K562 (cell line): Measurements from ENCODE around the gene PAM. TPM values are rescaled to one million over a fixed set of nuclear protein-coding genes. Genes with fewer than 3 reads are reported as not detected.

Experiments used
- ATAC-seq: fragments of 200-7000 bp; cut with Tn5 transposase; 3 replicates; pipeline ENCODE4 v1.9.1; 2020; ENCODE audit warnings: moderate library complexity
- BruUV-seq: library from RNA; stranded (reverse); fragments of 400-500 nt; replicated peaks from 2 replicates; lab custom pipeline; 2021; lab: Mats Ljungman, UMichigan
- CTCF ChIA-PET: fragments of 300-600 bp; formaldehyde crosslinking; extraction: SDS; loops from one replicate; lab custom pipeline; 2021; ENCODE audit warnings: low intra/inter-chr PET ratio; lab: Yijun Ruan, JAX
- POLR2A ChIA-PET: fragments of 300-600, 350-650 bp; sonication (Branson Sonifier 250); formaldehyde crosslinking; extraction: SDS; loops from one replicate; lab custom pipeline; 2021; ENCODE audit warnings: antibody characterized with exemption, inconsistent platforms; lab: Yijun Ruan, JAX
- DNase-seq, 4 experiments: peaks; one replicate each; pipeline versions ENCODE4 v3.0.0 to v3.0.0-alpha.2; 2011 to 2018; ENCODE audit warnings: low spot score in 3 of 4, mixed read lengths in 3 of 4; ENCODE audit errors: extremely low read depth in 1 of 4
- FAIRE-seq: peaks from 2 replicates; lab custom pipeline; 2011; peaks lifted over from hg19 to GRCh38; lab: Jason Lieb, UNC
- H2AFZ ChIP-seq: 2 replicates; pipeline ENCODE4 v1.6.0; 2011; ENCODE audit warnings: low read depth, low read length, control low read depth, inconsistent platforms
- H3K27ac ChIP-seq: fragments of 200-600 bp; 3 replicates; pipeline ENCODE4 v1.8.0; 2011; ENCODE audit warnings: low read depth, mild to moderate bottlenecking, control low read depth, inconsistent platforms, low read length, moderate library complexity, mixed read lengths; ENCODE audit errors: extremely low read depth
- H3K27me3 ChIP-seq, 2 experiments: fragments of 300-600 bp in 1 of 2; 2 replicates in 1 of 2; 3 replicates in 1 of 2; pipeline versions ENCODE4 v1.6.0 to v1.8.0; 2011; ENCODE audit warnings: inconsistent platforms in 2 of 2, low read length in 2 of 2, mild to moderate bottlenecking in 1 of 2, mixed read lengths in 1 of 2, moderate library complexity in 1 of 2; ENCODE audit not compliant: control insufficient read depth in 2 of 2, insufficient read depth in 2 of 2
- H3K36me3 ChIP-seq: fragments of 300-600 bp; 3 replicates; pipeline ENCODE4 v1.8.0; 2011; ENCODE audit warnings: mild to moderate bottlenecking, low read length, inconsistent platforms; ENCODE audit not compliant: control insufficient read depth, insufficient read depth
- H3K4me1 ChIP-seq, 2 experiments: fragments of 200-600 bp in 1 of 2; replicated peaks in 1 of 2; 2 replicates in 1 of 2; 3 replicates in 1 of 2; pipeline versions ENCODE4 v1.5.1 to v1.8.0; 2011; ENCODE audit warnings: inconsistent platforms in 2 of 2, low read length in 2 of 2, mild to moderate bottlenecking in 1 of 2, mixed read lengths in 1 of 2, moderate library complexity in 1 of 2; ENCODE audit not compliant: control insufficient read depth in 2 of 2, insufficient read depth in 2 of 2
- H3K4me2 ChIP-seq: 2 replicates; pipeline ENCODE4 v1.6.1; 2011; ENCODE audit warnings: low read length, control low read depth, inconsistent platforms, mixed read lengths; ENCODE audit not compliant: insufficient read depth
- H3K4me3 ChIP-seq: fragments of 200-600 bp; sonication (generic), shearing (Covaris generic); 2 replicates; pipeline ENCODE4 v1.5.1; 2016; ENCODE audit warnings: control low read depth, inconsistent platforms
- H3K79me2 ChIP-seq: fragments of 200-600 bp; 3 replicates; pipeline ENCODE4 v1.8.0; 2011; ENCODE audit warnings: low read length, inconsistent platforms; ENCODE audit not compliant: control insufficient read depth, insufficient read depth
- H3K9ac ChIP-seq, 2 experiments: 2 replicates each; pipeline versions ENCODE4 v1.6.0 to v1.6.1; 2011; ENCODE audit warnings: low read depth in 2 of 2, low read length in 2 of 2, control low read depth in 1 of 2, inconsistent platforms in 1 of 2, mild to moderate bottlenecking in 1 of 2, mixed read lengths in 1 of 2; ENCODE audit not compliant: insufficient read depth in 1 of 2
- H3K9me1 ChIP-seq: one replicate; pipeline ENCODE4 v1.6.0; 2011; ENCODE audit warnings: inconsistent platforms, mild to moderate bottlenecking, low read length, moderate library complexity; ENCODE audit not compliant: control insufficient read depth, insufficient read depth
- H3K9me3 ChIP-seq: replicated peaks from 2 replicates; pipeline ENCODE4 v1.5.1; 2011; ENCODE audit warnings: low read depth, low read length, inconsistent platforms; ENCODE audit not compliant: control insufficient read depth, insufficient read depth
- H4K20me1 ChIP-seq: replicated peaks from 2 replicates; pipeline ENCODE4 v1.6.1; 2011; ENCODE audit warnings: low read length, inconsistent platforms, mixed read lengths; ENCODE audit not compliant: control insufficient read depth, insufficient read depth
- E2F3 ChIP-seq: fragments of 250-450 bp; sonication (Bioruptor Pico); IDR thresholded peaks from 2 replicates; pipeline ENCODE4 v1.4.0; 2020; ENCODE audit warnings: mild to moderate bottlenecking
- EZH2 ChIP-seq: IDR thresholded peaks from 2 replicates; pipeline ENCODE4 v1.6.1; 2012; ENCODE audit warnings: low read depth, mild to moderate bottlenecking, inconsistent platforms, low read length, borderline replicate concordance
- LCOR ChIP-seq: sonication (generic); formaldehyde crosslinking; IDR thresholded peaks from 2 replicates; pipeline ENCODE4 v1.8.0; 2022; ENCODE audit warnings: mild to moderate bottlenecking, missing genetic modification reagents
- MTF1 ChIP-seq: fragments of 250-450 bp; sonication (Bioruptor Pico); IDR thresholded peaks from 2 replicates; pipeline ENCODE4 v1.9.0; 2021; ENCODE audit warnings: moderate library complexity, mild to moderate bottlenecking, inconsistent platforms, borderline replicate concordance
- NCOA4 ChIP-seq: fragments of 450-650 bp; IDR thresholded peaks from 2 replicates; pipeline ENCODE4 v1.6.1; 2018; ENCODE audit warnings: mild to moderate bottlenecking; ENCODE audit not compliant: partially characterized antibody
- NONO ChIP-seq, 2 experiments: fragments of 200-400 bp in 1 of 2; fragments of 450-650 bp in 1 of 2; formaldehyde crosslinking in 1 of 2; IDR thresholded peaks; 2 replicates each; pipeline ENCODE4 v1.6.1; 2017; ENCODE audit warnings: low read depth in 2 of 2, mild to moderate bottlenecking in 2 of 2, moderate library complexity in 2 of 2, low read length in 1 of 2
- PHTF2 ChIP-seq: fragments of 250-450 bp; sonication (Bioruptor Pico); IDR thresholded peaks from 2 replicates; pipeline ENCODE4 v1.5.0; 2021; ENCODE audit warnings: mild to moderate bottlenecking
- RBM34 ChIP-seq: fragments of 200-400 bp; formaldehyde crosslinking; IDR thresholded peaks from 2 replicates; pipeline ENCODE4 v1.6.1; 2018; ENCODE audit warnings: low read length, borderline replicate concordance; ENCODE audit not compliant: insufficient read depth
- SRSF3 ChIP-seq: fragments of 200-400 bp; formaldehyde crosslinking; IDR thresholded peaks from 2 replicates; pipeline ENCODE4 v1.6.1; 2016; ENCODE audit warnings: mild to moderate bottlenecking, low read length, moderate library complexity; ENCODE audit not compliant: insufficient read depth
- ZBED1 ChIP-seq: IDR thresholded peaks from 2 replicates; pipeline ENCODE4 v1.6.1; 2014
- ZNF668 ChIP-seq: fragments of 250-450 bp; sonication (Bioruptor Pico); IDR thresholded peaks from 2 replicates; pipeline ENCODE4 v1.8.0; 2022; ENCODE audit warnings: mild to moderate bottlenecking, inconsistent platforms
- WGBS: fragments of 100-300 bp; shearing (Covaris generic); methylation state at CpG from one replicate; pipeline ENCODE4 v1.1.6; 2016; ENCODE audit warnings: low coverage, mixed read lengths; ENCODE audit not compliant: insufficient coverage; ENCODE audit errors: missing lambda C conversion rate; 5-methylcytosine and 5-hydroxymethylcytosine counted together
- in situ Hi-C: fragments of 300-500 bp; cut with MboI; formaldehyde crosslinking; loops from 4 replicates; pipeline ENCODE4 v1.15.0; 2018; ENCODE audit warnings: inconsistent platforms, mixed read lengths
- intact Hi-C: fragments of 100-400 bp; cut with micrococcal nuclease; formaldehyde crosslinking; loops from 2 replicates; pipeline ENCODE4 v1.14.2; 2022
- polyA plus RNA-seq, 8 experiments: library from polyadenylated mRNA; depleted of rRNA in 4 of 8; stranded (reverse) in 5 of 8; unstranded in 3 of 8; fragments of >200 nt; fragmentation: Nextera tagmentation in 2 of 8; fragmentation: Illumina TruSeq in 1 of 8; extraction: Ambion mirVana in 2 of 8; extraction: Trizol in 1 of 8; gene quantifications; 2 replicates each; pipeline versions ENCODE4 v1.2.1 to v1.2.3, GENCODE V29; 2011 to 2014; ENCODE audit warnings: inconsistent platforms in 1 of 8, missing spikeins in 1 of 8
- total RNA-seq, 7 experiments: library from RNA; depleted of rRNA in 6 of 7; stranded (reverse); fragments of >200 nt in 6 of 7; fragmentation: Illumina TruSeq in 2 of 7; extraction: Trizol in 2 of 7; gene quantifications; 2 replicates each; pipeline versions ENCODE4 v1.2.1 to v1.2.3, GENCODE V29; 2011 to 2021; ENCODE audit warnings: low replicate concordance in 1 of 7
- TF ChIP-seq, protein P1 (sequence below): sonication (generic); formaldehyde crosslinking; IDR thresholded peaks from 2 replicates; pipeline ENCODE4 v1.8.0; 2022; ENCODE audit warnings: mild to moderate bottlenecking, missing genetic modification reagents, borderline replicate concordance
- TF ChIP-seq, protein P2 (sequence below): sonication (generic); formaldehyde crosslinking; IDR thresholded peaks from 2 replicates; pipeline ENCODE4 v1.5.0; 2020; ENCODE audit warnings: missing genetic modification reagents
- TF ChIP-seq, protein P3 (sequence below): IDR thresholded peaks from 2 replicates; pipeline ENCODE4 v1.6.1; 2012; ENCODE audit warnings: low read depth, low read length, improper control_type of control experiment, borderline replicate concordance

PAM gene
- total and polyA plus RNA-seq, 9 of the 15 experiments (the other 6 are each of a cell fraction or from before 2014, with no cell fraction given): 0.39 to 3.1 (median 0.77) TPM

DNA sequence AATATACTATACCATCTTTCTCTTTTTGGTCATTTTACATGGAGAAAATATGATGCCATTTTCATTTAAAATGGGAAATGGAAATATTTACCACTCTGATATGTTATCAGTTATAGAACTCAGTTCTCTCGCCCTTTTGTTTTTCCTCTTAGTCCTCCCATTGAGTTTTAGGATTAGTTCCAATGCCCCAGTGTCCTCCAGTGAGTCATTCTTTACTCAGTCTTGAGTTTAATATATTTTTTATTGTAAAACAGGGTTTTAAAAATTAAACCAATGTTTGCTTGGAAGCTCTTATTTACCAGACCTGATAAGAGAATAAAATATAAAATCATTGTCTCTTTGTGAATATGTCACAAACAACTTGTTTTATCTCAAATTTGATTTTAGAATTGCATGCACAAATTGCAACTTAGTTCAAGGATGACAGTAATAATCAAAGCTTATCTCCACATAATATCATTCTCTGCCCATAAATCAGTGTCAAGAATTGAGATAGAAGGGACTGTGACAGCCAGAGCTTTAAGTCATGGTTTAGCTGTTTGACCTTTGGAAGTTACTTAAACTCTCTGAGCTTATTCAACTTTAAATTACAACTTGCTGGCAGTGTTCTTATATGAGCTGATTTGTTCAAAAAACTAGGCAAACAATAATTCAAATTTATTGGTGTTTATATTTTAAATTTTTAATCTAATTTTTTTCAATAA lies 166.4 kb downstream of the PAM start (continued):
- TF ChIP-seq, protein P1, sequence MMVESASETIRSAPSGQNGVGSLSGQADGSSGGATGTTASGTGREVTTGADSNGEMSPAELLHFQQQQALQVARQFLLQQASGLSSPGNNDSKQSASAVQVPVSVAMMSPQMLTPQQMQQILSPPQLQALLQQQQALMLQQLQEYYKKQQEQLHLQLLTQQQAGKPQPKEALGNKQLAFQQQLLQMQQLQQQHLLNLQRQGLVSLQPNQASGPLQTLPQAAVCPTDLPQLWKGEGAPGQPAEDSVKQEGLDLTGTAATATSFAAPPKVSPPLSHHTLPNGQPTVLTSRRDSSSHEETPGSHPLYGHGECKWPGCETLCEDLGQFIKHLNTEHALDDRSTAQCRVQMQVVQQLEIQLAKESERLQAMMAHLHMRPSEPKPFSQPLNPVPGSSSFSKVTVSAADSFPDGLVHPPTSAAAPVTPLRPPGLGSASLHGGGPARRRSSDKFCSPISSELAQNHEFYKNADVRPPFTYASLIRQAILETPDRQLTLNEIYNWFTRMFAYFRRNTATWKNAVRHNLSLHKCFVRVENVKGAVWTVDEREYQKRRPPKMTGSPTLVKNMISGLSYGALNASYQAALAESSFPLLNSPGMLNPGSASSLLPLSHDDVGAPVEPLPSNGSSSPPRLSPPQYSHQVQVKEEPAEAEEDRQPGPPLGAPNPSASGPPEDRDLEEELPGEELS (CRISPR knock-in tag): no peak
- TF ChIP-seq NCOA4: no peak
- TF ChIP-seq ZBED1: no peak
- TF ChIP-seq, protein P2, sequence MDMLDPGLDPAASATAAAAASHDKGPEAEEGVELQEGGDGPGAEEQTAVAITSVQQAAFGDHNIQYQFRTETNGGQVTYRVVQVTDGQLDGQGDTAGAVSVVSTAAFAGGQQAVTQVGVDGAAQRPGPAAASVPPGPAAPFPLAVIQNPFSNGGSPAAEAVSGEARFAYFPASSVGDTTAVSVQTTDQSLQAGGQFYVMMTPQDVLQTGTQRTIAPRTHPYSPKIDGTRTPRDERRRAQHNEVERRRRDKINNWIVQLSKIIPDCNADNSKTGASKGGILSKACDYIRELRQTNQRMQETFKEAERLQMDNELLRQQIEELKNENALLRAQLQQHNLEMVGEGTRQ (CRISPR knock-in tag): no peak

- H3K9me3 ChIP-seq: no peaks in the 10 kb centered on the region
- H3K79me2 ChIP-seq: no peaks in the 10 kb centered on the region
- no TSS peak for BruUV-seq
- POLR2A ChIA-PET: no interaction called here
- FAIRE-seq (no peak), ATAC-seq (no peak), DNase-seq (no peak)
- H3K27me3 ChIP-seq: no peaks in the 10 kb centered on the region
- intact Hi-C loops (no loop called here), in situ Hi-C loops (no loop called here)
- no peak overlapping the region for H3K4me2 ChIP-seq
- WGBS: 0% methylated on average over 6 of the region's 6 CpGs
- no peak overlapping the region for H2AFZ ChIP-seq
- no peaks in the 10 kb centered on the region for H3K9me1 ChIP-seq
- CTCF ChIA-PET: no interaction called here
- no peaks in the 10 kb centered on the region for H3K36me3 ChIP-seq
- no peaks in the 10 kb centered on the region for H4K20me1 ChIP-seq
- no peak overlapping the region for H3K9ac ChIP-seq
- H3K27ac ChIP-seq: no peak overlapping the region
- H3K4me3 ChIP-seq: no peak overlapping the region
- no peaks in the 10 kb centered on the region for H3K4me1 ChIP-seq
- no peak for TF ChIP-seq ZNF668 (CRISPR knock-in tag)
- no peak for TF ChIP-seq E2F3
- TF ChIP-seq SRSF3: no peak
- TF ChIP-seq, protein P3, sequence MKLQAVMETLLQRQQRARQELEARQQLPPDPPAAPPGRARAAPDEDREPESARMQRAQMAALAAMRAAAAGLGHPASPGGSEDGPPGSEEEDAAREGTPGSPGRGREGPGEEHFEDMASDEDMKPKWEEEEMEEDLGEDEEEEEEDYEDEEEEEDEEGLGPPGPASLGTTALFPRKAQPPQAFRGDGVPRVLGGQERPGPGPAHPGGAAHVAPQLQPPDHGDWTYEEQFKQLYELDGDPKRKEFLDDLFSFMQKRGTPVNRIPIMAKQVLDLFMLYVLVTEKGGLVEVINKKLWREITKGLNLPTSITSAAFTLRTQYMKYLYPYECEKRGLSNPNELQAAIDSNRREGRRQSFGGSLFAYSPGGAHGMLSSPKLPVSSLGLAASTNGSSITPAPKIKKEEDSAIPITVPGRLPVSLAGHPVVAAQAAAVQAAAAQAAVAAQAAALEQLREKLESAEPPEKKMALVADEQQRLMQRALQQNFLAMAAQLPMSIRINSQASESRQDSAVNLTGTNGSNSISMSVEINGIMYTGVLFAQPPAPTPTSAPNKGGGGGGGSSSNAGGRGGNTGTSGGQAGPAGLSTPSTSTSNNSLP: no peak
- no peak for TF ChIP-seq EZH2
- TF ChIP-seq MTF1 (CRISPR knock-in tag): no peak
- TF ChIP-seq NONO (IDR thresholded peaks at IDR 0.05; ENCODE audit: low read depth in 2 of 2, low read length in 1 of 2): no peak
- no peak for TF ChIP-seq PHTF2 (CRISPR knock-in tag)
- no peak for TF ChIP-seq RBM34
- no peak for TF ChIP-seq LCOR (CRISPR knock-in tag)
These were observed 167.1 kb downstream of the PAM start for GRCh38 chr5:102922111-102922720.
